Endothelial cell of hepatic sinusoid (primary cell): Measurements from ENCODE around the gene C1orf122.

Source experiments
- in situ Hi-C: cut with HindIII; loops from 2 replicates; pipeline ENCODE4 v1.10.0; 2017; ENCODE audit warnings: low sequenced_read_pairs

C1orf122 gene

DNA sequence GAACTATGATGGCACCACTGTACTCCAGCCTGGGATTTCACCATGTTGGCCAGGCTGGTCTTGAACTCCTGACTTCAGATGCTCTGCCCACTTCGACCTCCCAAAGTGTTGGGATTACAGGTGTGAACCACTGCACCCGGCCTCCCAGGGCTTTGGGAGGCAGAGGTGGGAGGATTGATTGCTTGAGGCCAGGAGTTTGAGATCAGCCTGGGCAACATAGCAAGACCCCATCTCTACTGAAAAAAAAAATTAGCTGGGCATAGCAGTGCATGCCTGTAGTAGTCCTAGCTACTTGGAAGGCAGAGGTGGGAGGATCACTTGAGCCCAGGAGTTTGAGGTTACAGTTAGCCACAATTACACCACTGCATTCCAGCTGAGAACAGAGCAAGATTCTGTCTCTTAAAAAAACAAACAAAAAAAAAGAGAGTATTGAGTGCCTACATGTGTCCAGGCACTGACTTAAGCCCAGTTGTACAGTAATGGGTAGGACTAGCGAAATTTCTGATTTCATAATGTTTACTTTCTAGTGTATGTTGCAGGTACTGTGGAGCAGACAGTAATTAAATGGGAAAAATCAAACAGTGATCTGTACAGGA is 9.7 kb upstream of the C1orf122 start:
- in situ Hi-C loops, result no loop called here

GRCh38 chr1:37802439-37802838 is 5.2 kb upstream of the C1orf122 start:
- in situ Hi-C loops, result no loop called here

DNA sequence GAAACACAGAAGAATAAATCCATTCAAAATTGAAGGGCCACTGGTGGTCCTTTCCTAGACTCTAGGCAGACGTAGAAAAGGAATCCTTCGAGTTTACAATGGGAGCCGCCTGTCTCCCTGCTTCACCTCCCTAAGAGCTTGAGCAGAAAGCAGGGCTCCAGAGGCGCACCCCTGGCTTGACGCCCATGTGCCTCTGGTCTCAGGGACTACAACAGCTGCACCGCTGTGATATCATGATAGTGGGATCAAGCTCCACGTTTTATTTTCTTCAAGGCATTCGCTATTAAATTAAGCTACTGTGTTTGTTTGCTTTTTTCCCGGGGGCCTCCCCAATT is 403 bp upstream of the C1orf122 start:
- in situ Hi-C loops, result no loop called here

- in situ Hi-C loops, result no loop called here
Measured at GRCh38 chr1:37808369-37809319, 1.1 kb downstream of the C1orf122 start.

- in situ Hi-C loops, result no loop called here
Measured at GRCh38 chr1:37809942-37810341, 2.4 kb downstream of the C1orf122 start.

GRCh38 chr1:37811027-37811655 is 3.6 kb downstream of the C1orf122 start:
- in situ Hi-C loops, result no loop called here

GRCh38 chr1:37813529-37814145 is 6.0 kb downstream of the C1orf122 start:
- in situ Hi-C loops, result no loop called here

- in situ Hi-C loops, result no loop called here
Measured at GRCh38 chr1:37814252-37814651, 6.7 kb downstream of the C1orf122 start.

GRCh38 chr1:37817481-37817880 is 9.9 kb downstream of the C1orf122 start:
- in situ Hi-C loops, result no loop called here

DNA sequence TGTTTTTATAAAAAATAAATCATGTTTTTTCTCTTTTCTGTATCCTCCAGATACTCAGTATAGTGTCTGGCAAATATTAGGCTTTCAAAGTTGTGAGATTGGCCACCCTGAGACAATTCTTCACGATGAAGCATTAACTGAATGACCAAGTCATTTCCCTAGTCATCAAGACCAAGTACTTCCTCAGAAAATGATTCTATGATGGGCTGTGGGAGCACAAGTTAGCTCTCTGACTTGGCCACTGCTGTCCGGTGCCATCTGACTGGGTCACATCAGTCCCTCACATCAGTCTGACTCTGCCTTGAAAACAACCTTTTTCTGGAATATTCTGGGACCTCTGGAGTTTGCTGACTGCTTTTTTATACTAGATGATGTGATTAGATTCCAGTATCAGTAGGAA is 13.9 kb downstream of the C1orf122 start:
- in situ Hi-C loops, result no loop called here

DNA sequence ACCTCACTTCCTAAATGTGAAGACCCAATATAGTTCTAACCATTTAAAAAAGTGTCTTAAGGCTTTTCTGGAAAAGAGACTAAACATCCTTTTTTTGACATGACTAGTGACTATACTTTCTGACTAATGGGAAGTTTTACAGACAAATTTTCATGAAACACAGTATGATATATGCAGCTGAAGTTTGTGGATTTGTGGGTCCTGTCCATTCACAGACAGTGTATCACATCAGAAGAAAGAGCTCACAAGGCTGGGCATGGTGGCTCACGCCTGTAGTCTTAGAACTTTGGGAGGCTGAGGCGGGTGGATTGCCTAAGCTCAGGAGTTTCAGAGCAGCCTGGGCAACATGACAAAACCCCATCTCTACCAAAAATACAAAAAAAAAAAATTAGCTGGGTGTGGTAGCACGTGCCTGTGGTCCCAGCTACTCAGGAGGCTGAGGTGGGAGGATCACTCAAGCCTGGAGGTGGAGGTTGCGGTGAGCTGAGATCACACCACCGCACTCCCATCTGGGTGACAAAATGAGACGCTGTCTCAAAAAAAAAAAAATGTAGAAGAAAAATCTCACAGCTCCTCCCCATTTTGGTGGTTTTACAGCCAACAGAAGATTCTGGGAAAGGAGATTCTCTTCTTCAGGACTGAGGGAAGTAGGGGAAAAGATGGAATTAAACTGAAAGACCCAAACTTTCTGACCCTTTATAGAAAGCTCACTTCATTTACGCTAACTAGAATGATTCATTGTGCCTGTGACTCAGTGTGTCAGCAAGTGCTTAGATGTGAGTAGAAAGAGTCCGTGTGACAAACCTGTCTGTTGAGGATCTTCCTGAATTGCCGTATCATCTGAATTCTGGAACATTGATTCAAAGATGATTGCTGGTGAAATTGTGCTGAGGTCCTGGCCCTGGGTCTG is 15.6 kb downstream of the C1orf122 start:
- in situ Hi-C loops, result no loop called here

GRCh38 chr1:37824001-37824400 is 16.4 kb downstream of the C1orf122 start:
- in situ Hi-C loops, result no loop called here

GRCh38 chr1:37825506-37825905 is 17.9 kb downstream of the C1orf122 start:
- in situ Hi-C loops, result no loop called here

- in situ Hi-C loops, result no loop called here
Measured at GRCh38 chr1:37828410-37829074, 21.0 kb downstream of the C1orf122 start.

DNA sequence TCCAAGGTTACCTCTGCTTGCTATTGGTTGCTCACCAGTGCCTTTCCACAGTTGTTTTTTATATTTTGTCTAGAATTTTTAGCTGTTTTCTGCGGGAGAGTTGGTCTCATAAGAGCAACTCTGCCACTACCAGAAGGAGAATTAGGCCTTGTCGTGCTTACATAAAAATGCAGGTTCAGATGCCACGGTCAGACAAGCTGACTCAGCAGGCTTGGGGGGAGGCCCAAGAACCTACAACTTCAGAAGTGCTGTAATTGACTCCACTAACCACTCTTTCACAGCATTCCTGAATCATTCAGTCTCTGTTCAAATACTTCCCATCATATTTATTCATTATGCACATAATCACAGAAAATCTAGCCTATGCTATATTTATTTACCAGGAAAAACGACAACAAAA is 23.5 kb downstream of the C1orf122 start:
- in situ Hi-C loops, result no loop called here

DNA sequence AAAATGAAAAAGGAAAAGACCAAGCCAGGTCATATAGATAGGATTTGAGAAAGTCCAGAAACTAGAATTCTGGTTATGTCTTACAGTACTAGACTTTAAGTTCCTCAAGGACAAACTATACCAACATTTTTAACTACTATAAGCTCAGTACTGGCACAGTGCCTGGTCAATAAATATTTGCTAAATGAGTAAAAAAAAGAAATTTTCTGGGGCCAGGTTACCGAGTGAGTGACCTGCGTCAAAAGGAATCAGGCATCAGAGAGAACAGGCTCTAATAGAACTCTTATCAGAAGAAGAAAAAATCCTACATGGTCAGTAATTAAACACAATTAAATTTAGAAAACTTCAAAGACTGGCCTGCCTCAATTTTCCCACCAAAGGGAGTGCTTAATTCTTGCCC is 24.2 kb downstream of the C1orf122 start:
- in situ Hi-C loops, result no loop called here

DNA sequence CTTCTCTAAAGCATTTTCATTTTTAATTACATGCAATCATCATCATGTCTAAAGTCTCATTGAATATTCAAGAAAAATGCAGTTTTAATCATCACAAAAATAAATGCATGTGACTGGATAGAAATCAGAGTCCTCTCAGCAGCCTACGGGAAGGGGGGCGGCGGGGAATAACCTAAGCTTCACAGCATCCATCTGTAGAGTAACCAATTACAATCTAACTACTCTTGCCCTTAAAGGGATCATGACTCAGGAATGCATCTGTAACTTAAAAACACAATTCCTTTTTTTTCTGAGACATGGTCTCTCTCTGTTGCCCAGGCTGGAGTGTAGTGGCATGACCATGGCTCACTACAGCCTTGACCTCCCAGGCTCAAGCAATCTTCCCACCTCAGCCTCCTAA is 29.2 kb downstream of the C1orf122 start:
- in situ Hi-C loops, result no loop called here

GRCh38 chr1:37839676-37840075 is 32.1 kb downstream of the C1orf122 start:
- in situ Hi-C loops, result no loop called here

DNA sequence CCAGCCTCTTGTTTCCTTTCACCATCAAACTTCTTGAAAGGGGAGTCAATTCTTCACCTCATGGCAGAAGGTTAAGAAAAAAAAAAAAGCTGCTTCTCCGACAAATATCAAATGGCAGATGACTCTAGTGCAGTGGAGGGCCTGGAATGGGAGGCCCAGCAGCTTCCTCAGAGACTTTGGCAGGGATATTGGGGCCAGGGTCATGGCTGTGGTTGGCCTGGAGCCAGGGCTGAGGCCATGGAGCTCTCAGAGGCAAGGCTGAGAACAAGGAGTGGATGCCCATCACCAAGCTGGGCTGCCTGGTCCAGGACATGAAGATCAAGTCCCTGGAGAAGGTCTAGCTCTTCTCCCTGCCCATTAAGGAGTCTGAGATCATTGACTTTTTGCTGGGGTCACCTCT is 33.1 kb downstream of the C1orf122 start:
- in situ Hi-C loops, result no loop called here

GRCh38 chr1:37841652-37842051 is 34.1 kb downstream of the C1orf122 start:
- in situ Hi-C loops, result no loop called here
